Measurements from ENCODE around the gene SIRT7. TPM values are rescaled to one million over a fixed set of nuclear protein-coding genes. Genes with fewer than 3 reads are reported as not detected.

The SIRT7 gene
- total and polyA plus RNA-seq, 2 donors from 2014 or later = 17.4 to 25.2 TPM

- H3K9me3 ChIP-seq (ENCODE audit: control insufficient read depth in 2 of 3, insufficient read depth in 1 of 3, low read length in 3 of 3) = no peaks in the 10 kb centered on the region
- no peaks in the 10 kb centered on the region for H3K36me3 ChIP-seq (ENCODE audit: control insufficient read depth in 2 of 3, insufficient read depth in 3 of 3, low read length in 3 of 3)
- intact Hi-C loops (cut with DNase I) = no loop called here
- no peak for TF ChIP-seq CTCF (IDR thresholded peaks at IDR 0.05; ENCODE audit: borderline replicate concordance, extremely low read depth, insufficient read depth)
- H3K27me3 ChIP-seq (ENCODE audit: control insufficient read depth, insufficient read depth, low read length) = no peaks in the 10 kb centered on the region
- no peaks in the 10 kb centered on the region for H3K4me1 ChIP-seq (ENCODE audit: control insufficient read depth in 2 of 3, insufficient read depth in 2 of 3, low read depth in 1 of 3, low read length in 3 of 3)
- no peak overlapping the region for H3K9ac ChIP-seq (ENCODE audit: low read length in 3 of 3)
- H3K27ac ChIP-seq (ENCODE audit: low read depth in 2 of 2, low read length in 2 of 2) = no peak overlapping the region
- H3K4me3 ChIP-seq (ENCODE audit: low read length in 3 of 3) = no peak overlapping the region
- DNase-seq = no peak
- no peak for FAIRE-seq
These were observed 32.5 kb upstream of the SIRT7 start for GRCh38 chr17:81950501-81950900.

- H3K36me3 ChIP-seq (ENCODE audit: control insufficient read depth in 2 of 3, insufficient read depth in 3 of 3, low read length in 3 of 3) = no peaks in the 10 kb centered on the region
- DNase-seq (no peak), FAIRE-seq (no peak)
- H3K4me1 ChIP-seq (ENCODE audit: control insufficient read depth in 2 of 3, insufficient read depth in 2 of 3, low read depth in 1 of 3, low read length in 3 of 3) = no peaks in the 10 kb centered on the region
- no peak overlapping the region for H3K27ac ChIP-seq (ENCODE audit: low read depth in 2 of 2, low read length in 2 of 2)
- no peak for TF ChIP-seq CTCF (IDR thresholded peaks at IDR 0.05; ENCODE audit: borderline replicate concordance, extremely low read depth, insufficient read depth)
- intact Hi-C loops (cut with DNase I) = no loop called here
- no peaks in the 10 kb centered on the region for H3K27me3 ChIP-seq (ENCODE audit: control insufficient read depth, insufficient read depth, low read length)
- H3K4me3 ChIP-seq (ENCODE audit: low read length in 3 of 3) = no peak overlapping the region
- H3K9me3 ChIP-seq (ENCODE audit: control insufficient read depth in 2 of 3, insufficient read depth in 1 of 3, low read length in 3 of 3) = no peaks in the 10 kb centered on the region
- H3K9ac ChIP-seq (ENCODE audit: low read length in 3 of 3) = no peak overlapping the region
These were observed 30.8 kb upstream of the SIRT7 start for GRCh38 chr17:81948635-81949378.

- no peak within 1 kb of the TSS for H3K9ac ChIP-seq (ENCODE audit: low read length in 3 of 3)
- intact Hi-C loops (cut with DNase I) = no loop called here
These were observed 29.2 kb upstream of the SIRT7 start, which contains the start of gene MYADML2 for GRCh38 chr17:81947189-81947588. TSS of gene MYADML2 (minus strand) at chr17:81947233. CDS start at chr17:81941741, 5,492 bp downstream.

More at GRCh38 chr17:81947189-81947588, 29.2 kb upstream of the SIRT7 start, which contains the start of gene MYADML2:
- Histone ChIP-seq H3K9me3 (ENCODE audit: control insufficient read depth in 2 of 3, insufficient read depth in 1 of 3, low read length in 3 of 3) (no peaks in the 10 kb centered on the region), H3K4me1 (ENCODE audit: control insufficient read depth in 2 of 3, insufficient read depth in 2 of 3, low read depth in 1 of 3, low read length in 3 of 3) (no peaks in the 10 kb centered on the region), H3K27ac (ENCODE audit: low read depth in 2 of 2, low read length in 2 of 2) (no peak within 1 kb of the TSS), H3K36me3 (ENCODE audit: control insufficient read depth in 2 of 3, insufficient read depth in 3 of 3, low read length in 3 of 3) (no peaks in the 10 kb centered on the region), H3K27me3 (ENCODE audit: control insufficient read depth, insufficient read depth, low read length) (no peaks in the 10 kb centered on the region), H3K4me3 (ENCODE audit: low read length in 3 of 3) (no peak within 1 kb of the TSS)
- no peak for TF ChIP-seq CTCF (IDR thresholded peaks at IDR 0.05; ENCODE audit: borderline replicate concordance, extremely low read depth, insufficient read depth)
- DNase-seq (no peak), FAIRE-seq (no peak)

Measured in kidney (tissue), 14 donors.